ENCODE results near the gene KRTAP3-1. TPM values are rescaled to one million over a fixed set of nuclear protein-coding genes. Genes with fewer than 3 reads are reported as not detected.

The KRTAP3-1 gene
- total and polyA plus RNA-seq, 2 experiments from 2014 or later = not detected

GRCh38 chr17:40997361-40997760 is 11.6 kb downstream of the KRTAP3-1 start:
- Histone ChIP-seq H2AFZ (no peak overlapping the region), H3K27me3 (ENCODE audit: insufficient read depth) (no peaks in the 10 kb centered on the region), H3K4me1 (ENCODE audit: insufficient read depth) (no peaks in the 10 kb centered on the region), H3K27ac (ENCODE audit: low read depth) (no peak overlapping the region), H4K20me1 (replicated peaks; ENCODE audit: insufficient read depth) (no peaks in the 10 kb centered on the region), H3K9me2 (ENCODE audit: insufficient read depth) (0 out of 2 replicates have a peak, but pooled peaks cover 3% of the 10 kb centered on the region), H3K36me3 (ENCODE audit: insufficient read depth) (no peaks in the 10 kb centered on the region), H3K4me3 (no peak overlapping the region), H3F3A (replicated peaks; ENCODE audit: low read depth) (no peaks in the 10 kb centered on the region), H3K79me2 (replicated peaks; ENCODE audit: insufficient read depth) (no peaks in the 10 kb centered on the region), H3K4me2 (no peak overlapping the region)
- Mint-ChIP-seq H3K27me3 (ENCODE audit: insufficient read depth, low read depth, poor library complexity) (no peaks in the 10 kb centered on the region), H3K27ac (no peak overlapping the region), H3K36me3 (ENCODE audit: low read depth) (no peaks in the 10 kb centered on the region), H3K4me1 (peaks cover 4% of the 10 kb centered on the region; the same call in 2 of the 3 replicates), H3K9me3 (no peaks in the 10 kb centered on the region), H3K4me3 (no peak overlapping the region)
- TF ChIP-seq CTCF (conservative IDR thresholded peaks at IDR 0.05; ENCODE audit: low read depth in 2 of 2) (no peak), ZNF114 (CRISPR knock-in tag; IDR thresholded peaks at IDR 0.05) (no peak)
- ATAC-seq (no peak), DNase-seq (ENCODE audit: low spot score) (no peak)

DNA sequence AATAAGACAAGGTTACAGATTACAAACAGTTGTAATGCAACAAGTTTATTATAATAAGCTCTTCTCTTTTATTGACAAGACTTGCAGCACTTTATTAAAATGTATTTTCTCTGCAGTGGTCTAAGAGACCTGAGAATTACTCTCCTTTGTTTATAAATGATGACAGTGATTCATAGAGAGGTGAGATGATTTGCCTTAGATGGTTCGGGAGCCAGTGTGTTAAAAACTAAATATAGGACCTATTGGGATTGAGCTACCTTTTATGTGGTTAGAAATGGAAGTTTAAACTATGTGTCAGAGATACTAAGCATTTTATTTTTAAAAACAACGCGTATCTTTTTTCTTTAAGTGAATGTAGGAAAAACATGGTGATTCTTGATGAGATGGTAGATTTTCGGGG is 12.1 kb downstream of the KRTAP3-1 start:
- Mint-ChIP-seq H3K27me3 (ENCODE audit: insufficient read depth, low read depth, poor library complexity) (no peaks in the 10 kb centered on the region), H3K4me1 (peaks cover 4% of the 10 kb centered on the region; the same call in 2 of the 3 replicates), H3K27ac (no peak overlapping the region), H3K9me3 (no peaks in the 10 kb centered on the region), H3K36me3 (ENCODE audit: low read depth) (no peaks in the 10 kb centered on the region), H3K4me3 (no peak overlapping the region)
- H3K27ac ChIP-seq (ENCODE audit: low read depth) = no peak overlapping the region
- no peak overlapping the region for H3K4me3 ChIP-seq
- no peak overlapping the region for H2AFZ ChIP-seq
- H3F3A ChIP-seq (replicated peaks; ENCODE audit: low read depth) = no peaks in the 10 kb centered on the region
- H3K36me3 ChIP-seq (ENCODE audit: insufficient read depth) = no peaks in the 10 kb centered on the region
- 0 out of 2 replicates have a peak, but pooled peaks cover 4% of the 10 kb centered on the region for H3K9me2 ChIP-seq (ENCODE audit: insufficient read depth)
- ATAC-seq (no peak), DNase-seq (ENCODE audit: low spot score) (no peak)
- no peak overlapping the region for H3K4me2 ChIP-seq
- no peaks in the 10 kb centered on the region for H3K79me2 ChIP-seq (replicated peaks; ENCODE audit: insufficient read depth)
- no peaks in the 10 kb centered on the region for H3K27me3 ChIP-seq (ENCODE audit: insufficient read depth)
- H3K4me1 ChIP-seq (ENCODE audit: insufficient read depth) = no peaks in the 10 kb centered on the region
- no peaks in the 10 kb centered on the region for H4K20me1 ChIP-seq (replicated peaks; ENCODE audit: insufficient read depth)
- TF ChIP-seq POLR2AphosphoS5 (IDR thresholded peaks at IDR 0.05; ENCODE audit: low read depth) (no peak), CTCF (conservative IDR thresholded peaks at IDR 0.05; ENCODE audit: low read depth in 2 of 2) (no peak), NANOG (IDR thresholded peaks at IDR 0.05; ENCODE audit: borderline replicate concordance) (no peak), CREB1 (CRISPR knock-in tag; IDR thresholded peaks at IDR 0.05; ENCODE audit: low read depth) (no peak), ETS1 (IDR thresholded peaks at IDR 0.05) (no peak), JUNB (IDR thresholded peaks at IDR 0.05; ENCODE audit: unreplicated experiment) (no peak), ZNF114 (CRISPR knock-in tag; IDR thresholded peaks at IDR 0.05) (no peak)
- TF ChIP-seq, protein P1, sequence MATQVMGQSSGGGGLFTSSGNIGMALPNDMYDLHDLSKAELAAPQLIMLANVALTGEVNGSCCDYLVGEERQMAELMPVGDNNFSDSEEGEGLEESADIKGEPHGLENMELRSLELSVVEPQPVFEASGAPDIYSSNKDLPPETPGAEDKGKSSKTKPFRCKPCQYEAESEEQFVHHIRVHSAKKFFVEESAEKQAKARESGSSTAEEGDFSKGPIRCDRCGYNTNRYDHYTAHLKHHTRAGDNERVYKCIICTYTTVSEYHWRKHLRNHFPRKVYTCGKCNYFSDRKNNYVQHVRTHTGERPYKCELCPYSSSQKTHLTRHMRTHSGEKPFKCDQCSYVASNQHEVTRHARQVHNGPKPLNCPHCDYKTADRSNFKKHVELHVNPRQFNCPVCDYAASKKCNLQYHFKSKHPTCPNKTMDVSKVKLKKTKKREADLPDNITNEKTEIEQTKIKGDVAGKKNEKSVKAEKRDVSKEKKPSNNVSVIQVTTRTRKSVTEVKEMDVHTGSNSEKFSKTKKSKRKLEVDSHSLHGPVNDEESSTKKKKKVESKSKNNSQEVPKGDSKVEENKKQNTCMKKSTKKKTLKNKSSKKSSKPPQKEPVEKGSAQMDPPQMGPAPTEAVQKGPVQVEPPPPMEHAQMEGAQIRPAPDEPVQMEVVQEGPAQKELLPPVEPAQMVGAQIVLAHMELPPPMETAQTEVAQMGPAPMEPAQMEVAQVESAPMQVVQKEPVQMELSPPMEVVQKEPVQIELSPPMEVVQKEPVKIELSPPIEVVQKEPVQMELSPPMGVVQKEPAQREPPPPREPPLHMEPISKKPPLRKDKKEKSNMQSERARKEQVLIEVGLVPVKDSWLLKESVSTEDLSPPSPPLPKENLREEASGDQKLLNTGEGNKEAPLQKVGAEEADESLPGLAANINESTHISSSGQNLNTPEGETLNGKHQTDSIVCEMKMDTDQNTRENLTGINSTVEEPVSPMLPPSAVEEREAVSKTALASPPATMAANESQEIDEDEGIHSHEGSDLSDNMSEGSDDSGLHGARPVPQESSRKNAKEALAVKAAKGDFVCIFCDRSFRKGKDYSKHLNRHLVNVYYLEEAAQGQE (IDR thresholded peaks at IDR 0.05; ENCODE audit: unreplicated experiment) = no peak
